ENCODE results near the gene COL4A3.

COL4A3 gene

GRCh38 chr2:227293531-227293930 is 129.1 kb downstream of the COL4A3 start:
- TF ChIP-seq CTCF (conservative IDR thresholded peaks at IDR 0.05; ENCODE audit: low read depth, low read length), result no peak
- H3K9ac ChIP-seq, result no peak overlapping the region
- H3K36me3 ChIP-seq (ENCODE audit: insufficient read depth), result no peaks in the 10 kb centered on the region
- no peak overlapping the region for H2AFZ ChIP-seq (ENCODE audit: low read depth)
- no peak overlapping the region for H3K4me3 ChIP-seq (IDR thresholded peaks at IDR 0.05; ENCODE audit: insufficient read depth, low read depth, low read length)
- no peaks in the 10 kb centered on the region for H3K4me1 ChIP-seq (ENCODE audit: low read depth, poor library complexity, severe bottlenecking)
- no peaks in the 10 kb centered on the region for H3K79me2 ChIP-seq (ENCODE audit: insufficient read depth, low read depth)
- H4K20me1 ChIP-seq (ENCODE audit: insufficient read depth), result no peaks in the 10 kb centered on the region
- no peak overlapping the region for H3K4me2 ChIP-seq
- no peak overlapping the region for H3K27ac ChIP-seq
- no peaks in the 10 kb centered on the region for H3K27me3 ChIP-seq (ENCODE audit: insufficient read depth, low read depth)

- TF ChIP-seq CTCF (conservative IDR thresholded peaks at IDR 0.05; ENCODE audit: low read depth, low read length), result no peak
- Histone ChIP-seq H3K27me3 (ENCODE audit: insufficient read depth, low read depth) (no peaks in the 10 kb centered on the region), H4K20me1 (ENCODE audit: insufficient read depth) (no peaks in the 10 kb centered on the region), H3K27ac (no peak overlapping the region), H3K9ac (no peak overlapping the region), H3K4me2 (no peak overlapping the region), H3K79me2 (ENCODE audit: insufficient read depth, low read depth) (no peaks in the 10 kb centered on the region), H3K4me3 (IDR thresholded peaks at IDR 0.05; ENCODE audit: insufficient read depth, low read depth, low read length) (no peak overlapping the region), H3K36me3 (ENCODE audit: insufficient read depth) (no peaks in the 10 kb centered on the region), H2AFZ (ENCODE audit: low read depth) (no peak overlapping the region), H3K4me1 (ENCODE audit: low read depth, poor library complexity, severe bottlenecking) (no peaks in the 10 kb centered on the region)
These were observed 131.4 kb downstream of the COL4A3 start for GRCh38 chr2:227295806-227296205.

- H3K9ac ChIP-seq, result no peak overlapping the region
- TF ChIP-seq CTCF (conservative IDR thresholded peaks at IDR 0.05; ENCODE audit: low read depth, low read length), result no peak
- no peak overlapping the region for H2AFZ ChIP-seq (ENCODE audit: low read depth)
- H3K36me3 ChIP-seq (ENCODE audit: insufficient read depth), result no peaks in the 10 kb centered on the region; the same call in 1 of the 2 replicates
- H3K27ac ChIP-seq, result no peak overlapping the region
- no peaks in the 10 kb centered on the region for H3K79me2 ChIP-seq (ENCODE audit: insufficient read depth, low read depth)
- H3K4me1 ChIP-seq (ENCODE audit: low read depth, poor library complexity, severe bottlenecking), result no peaks in the 10 kb centered on the region
- no peak overlapping the region for H3K4me3 ChIP-seq (IDR thresholded peaks at IDR 0.05; ENCODE audit: insufficient read depth, low read depth, low read length)
- H4K20me1 ChIP-seq (ENCODE audit: insufficient read depth), result no peaks in the 10 kb centered on the region
- H3K27me3 ChIP-seq (ENCODE audit: insufficient read depth, low read depth), result no peaks in the 10 kb centered on the region
- no peak overlapping the region for H3K4me2 ChIP-seq
These were observed 132.4 kb downstream of the COL4A3 start for GRCh38 chr2:227296671-227297405.

GRCh38 chr2:227301523-227301922 is 137.1 kb downstream of the COL4A3 start:
- Histone ChIP-seq H4K20me1 (ENCODE audit: insufficient read depth) (no peaks in the 10 kb centered on the region), H3K4me1 (ENCODE audit: low read depth, poor library complexity, severe bottlenecking) (no peaks in the 10 kb centered on the region), H2AFZ (ENCODE audit: low read depth) (no peak overlapping the region), H3K36me3 (ENCODE audit: insufficient read depth) (no peaks in the 10 kb centered on the region; the same call in 1 of the 2 replicates), H3K27me3 (ENCODE audit: insufficient read depth, low read depth) (no peaks in the 10 kb centered on the region), H3K27ac (no peak overlapping the region), H3K4me2 (no peak overlapping the region), H3K9ac (no peak overlapping the region), H3K4me3 (IDR thresholded peaks at IDR 0.05; ENCODE audit: insufficient read depth, low read depth, low read length) (no peak overlapping the region), H3K79me2 (ENCODE audit: insufficient read depth, low read depth) (no peaks in the 10 kb centered on the region)
- no peak for TF ChIP-seq CTCF (conservative IDR thresholded peaks at IDR 0.05; ENCODE audit: low read depth, low read length)
